Pancreas (tissue), 10 donors: ENCODE measurements around the gene NLGN1. TPM values are rescaled to one million over a fixed set of nuclear protein-coding genes. Genes with fewer than 3 reads are reported as not detected.

ENCODE experiments used
- ATAC-seq, 4 donors: fragments of 200-7000 bp; cut with Tn5 transposase; one replicate each; pipeline versions ENCODE4 v1.8.0 to v1.9.1; 2020; ENCODE audit warnings: mild to moderate bottlenecking in 4 of 4, moderate library complexity in 4 of 4
- DNase-seq, 6 donors: peaks; one replicate each; pipeline ENCODE4 v3.0.0-alpha.2; 2020
- FAIRE-seq: peaks from 2 replicates; lab custom pipeline; 2012; peaks lifted over from hg19 to GRCh38; lab: Jason Lieb, UNC
- H3K27ac ChIP-seq, 4 donors: fragments of 200-600 bp; sonication (generic); 1 replicate in 3 of 4; 2 replicates in 1 of 4; pipeline versions ENCODE4 v1.5.0 to v1.8.0; 2020
- H3K27me3 ChIP-seq, 4 donors: fragments of 200-600 bp; one replicate each; pipeline ENCODE4 v1.8.0; 2021
- H3K36me3 ChIP-seq, 3 donors: fragments of 200-600 bp; sonication (generic) in 1 of 3; one replicate each; pipeline versions ENCODE4 v1.5.0 to v1.8.0; 2020 to 2021
- H3K4me1 ChIP-seq, 3 donors: fragments of 200-600 bp; one replicate each; pipeline ENCODE4 v1.8.0; 2021
- H3K4me3 ChIP-seq, 4 donors: fragments of 200-600 bp; sonication (generic) in 2 of 4; one replicate each; pipeline versions ENCODE4 v1.5.0 to v1.8.0; 2020 to 2021
- H3K9me3 ChIP-seq, 4 donors: fragments of 200-600 bp; one replicate each; pipeline ENCODE4 v1.8.0; 2021
- WGBS, 2 donors: extraction: QIAGEN DNeasy Blood & Tissue Kit; methylation state at CpG; one replicate each; pipeline ENCODE4 v1.1.7; 2013; 5-methylcytosine and 5-hydroxymethylcytosine counted together
- intact Hi-C, 3 donors: fragments of 100-400 bp; cut with DNase I; formaldehyde crosslinking; loops; one replicate each; pipeline versions ENCODE4 v1.11.1 to v1.14.2; 2022
- polyA plus RNA-seq, 2 donors: library from polyadenylated mRNA; stranded (reverse); fragments of 200-250 nt; gene quantifications; one replicate each; pipeline ENCODE4 v1.2.3, GENCODE V29; 2013
- total RNA-seq, 6 donors: library from RNA; stranded (reverse); fragmentation: NEBNext Ultra II Directional in 4 of 6; extraction: Animal tissue kit (Norgen Biotek cat#: 25700) in 4 of 6; gene quantifications; one replicate each; pipeline versions ENCODE4 v1.2.1 to v1.2.4, GENCODE V29; 2021 to 2023
- TF ChIP-seq, protein P1 (sequence below), 4 donors: fragments of 200-600 bp; sonication (generic) in 3 of 4; IDR thresholded peaks; one replicate each; pipeline versions ENCODE4 v1.5.0 to v1.8.0; 2021; ENCODE audit warnings: antibody characterized with exemption in 4 of 4
- donor health status: healthy with polysubstance abuse.
- donor health status: DM: no; HTN: no; CAD: no; lungs with moderate emphysema.
- donor health status: DM: no; HTN: no; CAD: no.
- donor health status: control.
- donor health status: control.
- donor health status: Bipolar disorder and iron deficiency.
- donor health status: DM: yes; HTN: yes; CAD: no.
- donor health status: DM: no; HTN: no; CAD: no.
- donor health status: DM: no; HTN: no; CAD: no.
- donor health status: DM: yes; HTN: yes; CAD: no.

NLGN1 gene
- total and polyA plus RNA-seq, 8 donors = 0.49 to 2.3 (median 0.84) TPM

DNA sequence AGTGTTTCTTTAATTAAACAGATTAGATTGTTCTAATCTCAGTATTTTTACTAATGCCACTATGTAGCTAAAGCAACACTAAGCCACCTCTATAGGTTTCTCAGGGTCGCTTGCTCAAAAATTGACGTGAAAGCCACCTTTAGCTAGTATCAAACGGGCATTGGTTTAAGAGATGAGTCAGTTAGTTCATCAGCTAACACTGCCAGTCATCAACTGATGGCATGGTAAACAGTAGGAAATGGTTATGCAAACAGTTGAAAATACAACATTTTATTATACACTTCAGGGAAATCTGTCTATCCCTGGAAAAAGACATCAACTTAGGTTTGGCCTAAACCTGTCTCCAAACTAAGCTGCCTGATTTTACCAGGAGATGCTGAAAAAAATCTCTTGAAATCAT, 879.3 kb downstream of the NLGN1 start:
- no peaks in the 10 kb centered on the region for H3K27me3 ChIP-seq
- WGBS, 2 donors = 58 to 62% methylated on average over 3 of the region's 3 CpGs
- H3K9me3 ChIP-seq = no peaks in the 10 kb centered on the region
- no peak overlapping the region for H3K27ac ChIP-seq
- no peaks in the 10 kb centered on the region for H3K36me3 ChIP-seq
- ATAC-seq = no peak
- no peaks in the 10 kb centered on the region for H3K4me1 ChIP-seq
- DNase-seq = no peak
- H3K4me3 ChIP-seq = no peak overlapping the region
- FAIRE-seq = no peak
- TF ChIP-seq, protein P1, sequence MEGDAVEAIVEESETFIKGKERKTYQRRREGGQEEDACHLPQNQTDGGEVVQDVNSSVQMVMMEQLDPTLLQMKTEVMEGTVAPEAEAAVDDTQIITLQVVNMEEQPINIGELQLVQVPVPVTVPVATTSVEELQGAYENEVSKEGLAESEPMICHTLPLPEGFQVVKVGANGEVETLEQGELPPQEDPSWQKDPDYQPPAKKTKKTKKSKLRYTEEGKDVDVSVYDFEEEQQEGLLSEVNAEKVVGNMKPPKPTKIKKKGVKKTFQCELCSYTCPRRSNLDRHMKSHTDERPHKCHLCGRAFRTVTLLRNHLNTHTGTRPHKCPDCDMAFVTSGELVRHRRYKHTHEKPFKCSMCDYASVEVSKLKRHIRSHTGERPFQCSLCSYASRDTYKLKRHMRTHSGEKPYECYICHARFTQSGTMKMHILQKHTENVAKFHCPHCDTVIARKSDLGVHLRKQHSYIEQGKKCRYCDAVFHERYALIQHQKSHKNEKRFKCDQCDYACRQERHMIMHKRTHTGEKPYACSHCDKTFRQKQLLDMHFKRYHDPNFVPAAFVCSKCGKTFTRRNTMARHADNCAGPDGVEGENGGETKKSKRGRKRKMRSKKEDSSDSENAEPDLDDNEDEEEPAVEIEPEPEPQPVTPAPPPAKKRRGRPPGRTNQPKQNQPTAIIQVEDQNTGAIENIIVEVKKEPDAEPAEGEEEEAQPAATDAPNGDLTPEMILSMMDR (IDR thresholded peaks at IDR 0.05) = no peak
- intact Hi-C loops = no loop called here

DNA sequence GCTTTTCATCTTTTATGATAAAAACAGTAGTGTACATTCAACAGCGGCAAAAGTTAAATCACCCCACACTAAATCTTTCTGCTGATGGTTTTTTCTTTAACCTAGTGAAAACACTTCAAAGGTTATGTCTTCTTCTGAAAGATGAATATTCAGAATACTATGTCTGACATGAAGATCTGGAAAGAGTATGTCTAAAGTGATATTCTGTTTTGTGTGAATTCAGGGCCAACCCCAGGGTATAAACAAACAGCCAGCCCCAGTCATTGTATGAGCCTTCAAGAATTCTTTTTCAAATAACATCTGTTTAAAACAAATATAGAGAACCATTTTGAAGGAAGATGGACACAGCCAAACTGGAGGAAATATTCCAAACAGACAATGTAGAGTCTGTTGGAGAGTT, 880.5 kb downstream of the NLGN1 start:
- Histone ChIP-seq H3K9me3 (no peaks in the 10 kb centered on the region), H3K4me1 (no peaks in the 10 kb centered on the region), H3K27me3 (no peaks in the 10 kb centered on the region), H3K36me3 (no peaks in the 10 kb centered on the region), H3K27ac (no peak overlapping the region), H3K4me3 (no peak overlapping the region)
- FAIRE-seq (no peak), DNase-seq (no peak), ATAC-seq (no peak)
- 1 to 52% methylated on average over 1 of the region's 1 CpG for WGBS, 2 donors
- TF ChIP-seq, protein P1 (IDR thresholded peaks at IDR 0.05) = no peak
- intact Hi-C loops = no loop called here

DNA sequence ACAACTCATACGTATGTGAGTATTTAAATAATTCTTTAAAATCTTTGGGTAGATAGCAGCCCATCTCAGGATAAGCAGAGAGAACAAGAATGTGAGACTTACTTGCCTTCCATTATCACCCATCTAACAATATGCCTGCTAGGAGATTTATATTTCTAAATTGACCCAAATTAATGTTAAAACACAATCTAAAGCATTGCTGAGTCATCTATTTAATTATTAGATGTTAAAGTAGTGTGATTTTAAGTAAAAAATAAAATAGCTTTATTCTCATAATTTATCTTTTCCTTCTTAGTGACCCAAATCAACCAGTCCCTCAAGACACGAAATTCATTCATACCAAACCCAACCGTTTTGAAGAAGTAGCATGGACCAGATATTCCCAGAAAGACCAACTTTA, 882.6 kb downstream of the NLGN1 start:
- Histone ChIP-seq H3K4me3 (no peak overlapping the region), H3K27me3 (no peaks in the 10 kb centered on the region), H3K36me3 (no peaks in the 10 kb centered on the region), H3K9me3 (no peaks in the 10 kb centered on the region), H3K27ac (no peak overlapping the region), H3K4me1 (no peaks in the 10 kb centered on the region)
- no peak for ATAC-seq
- TF ChIP-seq, protein P1 (IDR thresholded peaks at IDR 0.05) = no peak
- FAIRE-seq = no peak
- WGBS, 2 donors = 54 to 67% methylated on average over 3 of the region's 3 CpGs
- intact Hi-C loops = no loop called here
- no peak for DNase-seq

DNA sequence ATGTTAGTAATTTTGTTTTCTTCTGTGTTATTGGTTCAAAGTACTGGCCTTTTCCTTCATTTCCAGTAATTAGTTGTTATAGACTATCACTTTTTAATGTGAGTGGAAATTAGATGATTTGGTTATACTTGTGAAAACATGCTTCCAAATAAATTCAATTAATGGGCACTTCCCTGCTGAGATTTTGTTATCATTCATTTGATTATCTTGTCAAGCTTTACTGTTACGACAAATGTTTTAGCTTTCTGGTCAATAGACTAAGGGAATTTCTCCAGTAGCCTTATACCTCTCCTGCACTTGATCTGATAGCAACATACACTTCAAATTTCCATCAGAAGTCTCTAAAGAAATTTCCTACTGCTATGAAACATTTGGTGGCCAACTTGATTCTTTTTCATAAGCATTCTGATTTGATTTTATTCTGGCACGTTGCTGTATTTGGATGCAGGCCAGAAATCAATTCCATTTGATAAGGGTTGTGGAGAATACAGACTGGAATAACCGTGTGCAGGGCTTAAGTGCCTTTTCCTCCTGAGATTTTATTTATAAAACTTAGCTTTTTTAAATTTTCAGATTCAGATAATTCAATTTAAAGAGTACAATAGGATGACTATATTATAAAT, 887.8 kb downstream of the NLGN1 start:
- ATAC-seq (no peak), DNase-seq (no peak), FAIRE-seq (no peak)
- no peaks in the 10 kb centered on the region for H3K36me3 ChIP-seq
- H3K27ac ChIP-seq = no peak overlapping the region
- no peaks in the 10 kb centered on the region for H3K4me1 ChIP-seq
- intact Hi-C loops = no loop called here
- TF ChIP-seq, protein P1 (IDR thresholded peaks at IDR 0.05) = no peak
- WGBS, 2 donors = 17 to 21% methylated on average over 3 of the region's 3 CpGs
- H3K4me3 ChIP-seq = no peak overlapping the region
- no peaks in the 10 kb centered on the region for H3K9me3 ChIP-seq
- no peaks in the 10 kb centered on the region for H3K27me3 ChIP-seq

DNA sequence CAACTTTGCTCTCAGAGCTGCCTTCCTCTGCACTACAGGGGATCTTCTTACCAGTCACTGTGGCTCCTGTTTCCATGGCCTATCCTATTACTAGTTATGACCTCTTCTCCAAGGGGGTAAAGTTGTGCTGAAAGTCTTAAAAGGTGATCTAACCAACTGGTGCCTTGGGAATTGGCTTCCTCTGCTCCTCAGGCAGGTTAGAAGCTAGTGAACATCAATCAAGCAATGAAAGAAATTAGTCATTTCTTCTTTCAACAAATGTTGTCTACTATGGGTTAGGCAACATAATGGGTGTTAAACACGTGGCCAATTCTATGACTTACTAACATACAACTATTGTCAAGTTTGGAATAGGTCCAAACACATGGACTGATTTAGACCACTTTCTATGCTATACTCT, 890.2 kb downstream of the NLGN1 start:
- no peak overlapping the region for H3K27ac ChIP-seq
- DNase-seq (no peak), ATAC-seq (no peak), FAIRE-seq (no peak)
- WGBS, 2 donors = 61 to 62% methylated on average over 1 of the region's 1 CpG
- H3K4me3 ChIP-seq = no peak overlapping the region
- TF ChIP-seq, protein P1 (IDR thresholded peaks at IDR 0.05) = no peak
- no peaks in the 10 kb centered on the region for H3K27me3 ChIP-seq
- intact Hi-C loops = no loop called here
- H3K4me1 ChIP-seq = no peaks in the 10 kb centered on the region
- no peaks in the 10 kb centered on the region for H3K9me3 ChIP-seq
- H3K36me3 ChIP-seq = no peaks in the 10 kb centered on the region
